ENCODE measurements around the gene NANOS3.

- TF ChIP-seq CTCF (IDR thresholded peaks at IDR 0.05) = peak; percentile 54
- TF ChIP-seq EZH2 (IDR thresholded peaks at IDR 0.05) = no peak
Observed at GRCh38 chr19:13872695-13873389, 4.1 kb upstream of the NANOS3 start.

All from neural progenitor cell (in vitro differentiated cells).